SK-N-SH treated with all-trans-retinoic acid at 6 μM for 48 hours (cell line): ENCODE measurements around the gene ANO10.
"Not testable (repeated sequence)": the region's sequence is repeated elsewhere in the genome, so short reads cannot be mapped to it uniquely, and the experiment has no call there.

ENCODE experiments used
- ATAC-seq: fragments of 200-7000 bp; cut with Tn5 transposase; 3 replicates; pipeline ENCODE4 v1.9.1; 2020; ENCODE audit warnings: mild to moderate bottlenecking, moderate library complexity
- ARNTL ChIP-seq: fragments of 450-650 bp; formaldehyde crosslinking; IDR thresholded peaks from 2 replicates; pipeline ENCODE4 v1.5.0; 2020; ENCODE audit warnings: low read depth, mild to moderate bottlenecking, moderate library complexity, borderline replicate concordance
- BACH2 ChIP-seq: fragments of 250-450 bp; sonication (Bioruptor Pico); IDR thresholded peaks from 2 replicates; pipeline ENCODE4 v1.9.0; 2021; ENCODE audit warnings: mild to moderate bottlenecking, borderline replicate concordance
- CSDC2 ChIP-seq: fragments of 250-450 bp; sonication (Bioruptor Pico); IDR thresholded peaks from 2 replicates; pipeline ENCODE4 v1.5.0; 2020; ENCODE audit warnings: mild to moderate bottlenecking, moderate library complexity
- ESRRG ChIP-seq: fragments of 250-450 bp; sonication (Bioruptor Pico); IDR thresholded peaks from 2 replicates; pipeline ENCODE4 v1.6.1; 2021; ENCODE audit warnings: mild to moderate bottlenecking
- ISL1 ChIP-seq: fragments of 250-450 bp; sonication (Bioruptor Pico); IDR thresholded peaks from 2 replicates; pipeline ENCODE4 v2.1.2; 2022; ENCODE audit warnings: mild to moderate bottlenecking, moderate library complexity
- PPARA ChIP-seq: fragments of 250-450 bp; sonication (Bioruptor Pico); IDR thresholded peaks from 2 replicates; pipeline ENCODE4 v1.5.0; 2020; ENCODE audit warnings: mild to moderate bottlenecking, borderline replicate concordance
- RARB ChIP-seq: fragments of 250-450 bp; sonication (Bioruptor Pico); IDR thresholded peaks from 2 replicates; pipeline ENCODE4 v1.8.0; 2021; ENCODE audit warnings: mild to moderate bottlenecking, moderate library complexity
- SNAI2 ChIP-seq: fragments of 250-450 bp; sonication (Bioruptor Pico); IDR thresholded peaks from 2 replicates; pipeline ENCODE4 v1.5.0; 2020; ENCODE audit warnings: mild to moderate bottlenecking, moderate library complexity
- TOX ChIP-seq: fragments of 250-450 bp; sonication (Bioruptor Pico); IDR thresholded peaks from 2 replicates; pipeline ENCODE4 v1.8.0; 2021; ENCODE audit warnings: mild to moderate bottlenecking, moderate library complexity, borderline replicate concordance
- ZC3H10 ChIP-seq: fragments of 250-450 bp; sonication (Bioruptor Pico); IDR thresholded peaks from 2 replicates; pipeline ENCODE4 v1.5.1; 2021; ENCODE audit warnings: mild to moderate bottlenecking, moderate library complexity
- ZFP3 ChIP-seq: fragments of 250-450 bp; sonication (Bioruptor Pico); IDR thresholded peaks from 2 replicates; pipeline ENCODE4 v1.5.0; 2020; ENCODE audit warnings: mild to moderate bottlenecking, moderate library complexity
- ZFP30 ChIP-seq: fragments of 450-650 bp; formaldehyde crosslinking; IDR thresholded peaks from 2 replicates; pipeline ENCODE4 v1.5.0; 2022; ENCODE audit warnings: mild to moderate bottlenecking, moderate library complexity
- ZNF565 ChIP-seq: fragments of 450-650 bp; formaldehyde crosslinking; conservative IDR thresholded peaks from 2 replicates; pipeline ENCODE4 v1.5.0; 2020; ENCODE audit warnings: low read depth, mild to moderate bottlenecking, moderate library complexity
- ZNF70 ChIP-seq: fragments of 450-650 bp; formaldehyde crosslinking; IDR thresholded peaks from 2 replicates; pipeline ENCODE4 v1.5.0; 2020; ENCODE audit warnings: mild to moderate bottlenecking, moderate library complexity
- ZNF8 ChIP-seq: fragments of 450-650 bp; formaldehyde crosslinking; IDR thresholded peaks from 2 replicates; pipeline ENCODE4 v1.5.0; 2020; ENCODE audit warnings: mild to moderate bottlenecking, moderate library complexity
- TF ChIP-seq, protein P1 (sequence below): fragments of 250-450 bp; sonication (Bioruptor Pico); IDR thresholded peaks from 2 replicates; pipeline ENCODE4 v1.5.0; 2020; ENCODE audit warnings: mild to moderate bottlenecking, moderate library complexity
- TF ChIP-seq, protein P2 (sequence below): fragments of 250-450 bp; sonication (Bioruptor Pico); IDR thresholded peaks from 2 replicates; pipeline ENCODE4 v1.8.0; 2020; ENCODE audit warnings: mild to moderate bottlenecking, moderate library complexity, borderline replicate concordance
- TF ChIP-seq, protein P3 (sequence below): fragments of 250-450 bp; sonication (Bioruptor Pico); IDR thresholded peaks from 2 replicates; pipeline ENCODE4 v1.5.1; 2020; ENCODE audit warnings: low read depth, mild to moderate bottlenecking, moderate library complexity
- TF ChIP-seq, protein P4 (sequence below): fragments of 250-450 bp; sonication (Bioruptor Pico); IDR thresholded peaks from 2 replicates; pipeline ENCODE4 v1.5.1; 2021; ENCODE audit warnings: mild to moderate bottlenecking, moderate library complexity

Gene ANO10

DNA sequence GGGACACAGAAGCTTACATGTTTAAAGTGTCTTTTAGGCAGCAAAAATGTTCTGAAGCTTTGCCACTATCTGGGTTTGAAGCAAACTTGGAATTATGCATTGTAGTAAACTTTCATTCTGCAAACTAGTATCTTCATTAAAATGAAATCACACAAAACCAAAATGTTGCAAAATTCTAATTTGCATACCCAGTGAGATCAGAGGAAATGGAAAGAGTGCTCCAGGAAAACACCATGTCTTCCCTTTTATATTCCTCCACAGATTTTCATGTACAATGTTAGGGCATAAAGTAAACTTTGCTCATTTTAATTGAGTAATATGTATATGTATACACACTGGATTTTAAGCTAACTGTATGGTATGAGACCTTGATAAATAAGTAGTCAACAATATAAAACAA, 23.9 kb downstream of the ANO10 start:
- TF ChIP-seq, protein P1, sequence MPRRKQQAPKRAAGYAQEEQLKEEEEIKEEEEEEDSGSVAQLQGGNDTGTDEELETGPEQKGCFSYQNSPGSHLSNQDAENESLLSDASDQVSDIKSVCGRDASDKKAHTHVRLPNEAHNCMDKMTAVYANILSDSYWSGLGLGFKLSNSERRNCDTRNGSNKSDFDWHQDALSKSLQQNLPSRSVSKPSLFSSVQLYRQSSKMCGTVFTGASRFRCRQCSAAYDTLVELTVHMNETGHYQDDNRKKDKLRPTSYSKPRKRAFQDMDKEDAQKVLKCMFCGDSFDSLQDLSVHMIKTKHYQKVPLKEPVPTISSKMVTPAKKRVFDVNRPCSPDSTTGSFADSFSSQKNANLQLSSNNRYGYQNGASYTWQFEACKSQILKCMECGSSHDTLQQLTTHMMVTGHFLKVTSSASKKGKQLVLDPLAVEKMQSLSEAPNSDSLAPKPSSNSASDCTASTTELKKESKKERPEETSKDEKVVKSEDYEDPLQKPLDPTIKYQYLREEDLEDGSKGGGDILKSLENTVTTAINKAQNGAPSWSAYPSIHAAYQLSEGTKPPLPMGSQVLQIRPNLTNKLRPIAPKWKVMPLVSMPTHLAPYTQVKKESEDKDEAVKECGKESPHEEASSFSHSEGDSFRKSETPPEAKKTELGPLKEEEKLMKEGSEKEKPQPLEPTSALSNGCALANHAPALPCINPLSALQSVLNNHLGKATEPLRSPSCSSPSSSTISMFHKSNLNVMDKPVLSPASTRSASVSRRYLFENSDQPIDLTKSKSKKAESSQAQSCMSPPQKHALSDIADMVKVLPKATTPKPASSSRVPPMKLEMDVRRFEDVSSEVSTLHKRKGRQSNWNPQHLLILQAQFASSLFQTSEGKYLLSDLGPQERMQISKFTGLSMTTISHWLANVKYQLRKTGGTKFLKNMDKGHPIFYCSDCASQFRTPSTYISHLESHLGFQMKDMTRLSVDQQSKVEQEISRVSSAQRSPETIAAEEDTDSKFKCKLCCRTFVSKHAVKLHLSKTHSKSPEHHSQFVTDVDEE (CRISPR knock-in tag), result no peak
- no peak for TF ChIP-seq BACH2
- no peak for TF ChIP-seq PPARA (CRISPR knock-in tag)
- no peak for TF ChIP-seq ARNTL (CRISPR knock-in tag)
- no peak for TF ChIP-seq ZNF565
- TF ChIP-seq ZC3H10 (CRISPR knock-in tag), result no peak
- TF ChIP-seq CSDC2 (CRISPR knock-in tag), result no peak
- no peak for TF ChIP-seq ESRRG
- TF ChIP-seq TOX (CRISPR knock-in tag), result no peak
- TF ChIP-seq ZFP30, result no peak
- TF ChIP-seq, protein P2, sequence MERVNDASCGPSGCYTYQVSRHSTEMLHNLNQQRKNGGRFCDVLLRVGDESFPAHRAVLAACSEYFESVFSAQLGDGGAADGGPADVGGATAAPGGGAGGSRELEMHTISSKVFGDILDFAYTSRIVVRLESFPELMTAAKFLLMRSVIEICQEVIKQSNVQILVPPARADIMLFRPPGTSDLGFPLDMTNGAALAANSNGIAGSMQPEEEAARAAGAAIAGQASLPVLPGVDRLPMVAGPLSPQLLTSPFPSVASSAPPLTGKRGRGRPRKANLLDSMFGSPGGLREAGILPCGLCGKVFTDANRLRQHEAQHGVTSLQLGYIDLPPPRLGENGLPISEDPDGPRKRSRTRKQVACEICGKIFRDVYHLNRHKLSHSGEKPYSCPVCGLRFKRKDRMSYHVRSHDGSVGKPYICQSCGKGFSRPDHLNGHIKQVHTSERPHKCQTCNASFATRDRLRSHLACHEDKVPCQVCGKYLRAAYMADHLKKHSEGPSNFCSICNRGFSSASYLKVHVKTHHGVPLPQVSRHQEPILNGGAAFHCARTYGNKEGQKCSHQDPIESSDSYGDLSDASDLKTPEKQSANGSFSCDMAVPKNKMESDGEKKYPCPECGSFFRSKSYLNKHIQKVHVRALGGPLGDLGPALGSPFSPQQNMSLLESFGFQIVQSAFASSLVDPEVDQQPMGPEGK (CRISPR knock-in tag), result no peak
- TF ChIP-seq, protein P3, sequence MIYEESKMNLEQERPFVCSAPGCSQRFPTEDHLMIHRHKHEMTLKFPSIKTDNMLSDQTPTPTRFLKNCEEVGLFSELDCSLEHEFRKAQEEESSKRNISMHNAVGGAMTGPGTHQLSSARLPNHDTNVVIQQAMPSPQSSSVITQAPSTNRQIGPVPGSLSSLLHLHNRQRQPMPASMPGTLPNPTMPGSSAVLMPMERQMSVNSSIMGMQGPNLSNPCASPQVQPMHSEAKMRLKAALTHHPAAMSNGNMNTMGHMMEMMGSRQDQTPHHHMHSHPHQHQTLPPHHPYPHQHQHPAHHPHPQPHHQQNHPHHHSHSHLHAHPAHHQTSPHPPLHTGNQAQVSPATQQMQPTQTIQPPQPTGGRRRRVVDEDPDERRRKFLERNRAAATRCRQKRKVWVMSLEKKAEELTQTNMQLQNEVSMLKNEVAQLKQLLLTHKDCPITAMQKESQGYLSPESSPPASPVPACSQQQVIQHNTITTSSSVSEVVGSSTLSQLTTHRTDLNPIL (CRISPR knock-in tag), result no peak
- no peak for TF ChIP-seq ZNF8 (CRISPR knock-in tag)
- no peak for TF ChIP-seq RARB (CRISPR knock-in tag)
- TF ChIP-seq ZFP3 (CRISPR knock-in tag), result no peak
- no peak for ATAC-seq

DNA sequence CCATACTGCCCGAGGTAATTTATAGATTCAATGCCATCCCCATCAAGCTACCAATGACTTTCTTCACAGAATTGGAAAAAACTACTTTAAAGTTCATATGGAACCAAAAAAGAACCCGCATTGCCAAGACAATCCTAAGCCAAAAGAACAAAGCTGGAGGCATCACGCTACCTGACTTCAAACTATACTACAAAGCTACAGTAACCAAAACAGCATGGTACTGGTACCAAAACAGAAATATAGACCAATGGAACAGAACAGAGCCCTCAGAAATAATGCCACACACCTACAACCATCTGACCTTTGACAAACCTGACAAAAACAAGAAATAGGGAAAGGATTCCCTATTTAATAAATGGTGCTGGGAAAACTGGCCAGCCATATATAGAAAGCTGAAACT, 25.6 kb downstream of the ANO10 start:
- not testable (repeated sequence) for ATAC-seq

DNA sequence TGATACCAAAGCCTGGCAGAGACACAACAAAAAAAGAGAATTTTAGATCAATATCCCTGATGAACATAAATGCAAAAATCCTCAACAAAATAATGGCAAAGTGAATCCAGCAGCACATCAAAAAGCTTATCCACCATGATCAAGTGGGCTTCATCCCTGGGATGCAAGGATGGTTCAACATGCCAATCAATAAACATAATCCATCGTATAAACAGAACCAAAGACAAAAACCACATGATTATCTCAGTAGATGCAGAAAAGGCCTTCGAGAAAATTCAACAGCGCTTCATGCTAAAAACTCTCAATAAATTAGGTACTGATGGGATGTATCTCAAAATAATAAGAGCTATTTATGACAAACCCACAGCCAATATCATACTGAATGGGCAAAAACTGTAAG, 26.5 kb downstream of the ANO10 start:
- ATAC-seq, result not testable (repeated sequence)

DNA sequence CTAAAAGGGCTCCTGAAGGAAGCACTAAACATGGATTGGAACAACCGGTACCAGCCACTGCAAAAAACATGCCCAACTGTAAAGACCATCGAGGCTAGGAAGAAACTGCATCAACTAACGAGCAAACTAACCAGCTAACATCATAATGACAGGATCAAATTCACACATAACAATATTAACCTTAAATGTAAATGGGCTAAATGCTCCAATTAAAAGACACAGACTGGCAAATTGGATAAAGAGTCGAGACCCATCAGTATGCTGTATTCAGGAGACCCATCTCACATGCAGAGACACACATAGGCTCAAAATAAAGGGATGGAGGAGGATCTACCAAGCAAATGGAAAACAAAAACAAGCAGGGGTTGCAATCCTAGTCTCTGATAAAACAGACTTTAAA, 28.2 kb downstream of the ANO10 start:
- ATAC-seq, result not testable (repeated sequence)

DNA sequence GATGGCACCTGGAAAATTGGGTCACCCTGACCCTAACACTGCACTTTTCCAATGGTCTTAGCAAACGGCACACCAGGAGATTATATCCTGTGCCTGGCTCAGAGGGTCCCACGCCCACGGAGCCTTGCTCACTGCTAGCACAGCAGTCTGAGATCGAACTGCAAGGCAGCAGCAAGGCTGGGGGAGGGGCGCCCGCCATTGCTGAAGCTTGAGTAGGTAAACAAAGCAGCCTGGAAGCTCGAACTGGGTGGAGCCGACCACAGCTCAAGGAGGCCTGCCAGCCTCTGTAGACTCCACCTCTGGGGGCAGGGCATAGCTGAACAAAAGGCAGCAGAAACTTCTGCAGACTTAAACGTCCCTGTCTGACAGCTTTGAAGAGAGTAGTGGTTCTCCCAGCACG, 29.9 kb downstream of the ANO10 start:
- ATAC-seq, result not testable (repeated sequence)

DNA sequence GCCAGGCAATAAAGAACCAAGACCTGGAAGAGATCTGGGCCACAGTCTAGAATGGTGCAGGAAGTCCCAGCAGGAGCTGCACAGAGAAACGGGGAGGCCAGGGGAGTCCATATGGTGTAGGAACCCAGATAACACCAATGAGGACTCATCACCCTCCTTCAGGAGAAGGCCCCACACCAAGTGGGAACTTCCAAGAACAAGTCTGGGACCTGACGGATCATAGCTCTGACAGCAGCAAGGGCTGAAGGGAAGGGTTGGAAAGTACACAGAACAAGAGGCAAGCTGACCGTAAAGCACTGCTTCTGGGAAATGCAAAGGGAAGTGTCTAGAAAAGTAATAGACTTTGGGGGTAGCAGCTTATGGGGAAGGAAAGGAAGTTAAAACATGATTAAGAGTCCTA, 34.5 kb downstream of the ANO10 start:
- ATAC-seq, result no peak
- TF ChIP-seq TOX (CRISPR knock-in tag) (no peak), ZNF565 (no peak), SNAI2 (no peak), ZNF8 (CRISPR knock-in tag) (no peak), ISL1 (CRISPR knock-in tag) (no peak), ZNF70 (CRISPR knock-in tag) (no peak), CSDC2 (CRISPR knock-in tag) (no peak), ZFP3 (CRISPR knock-in tag) (no peak), BACH2 (no peak)
- TF ChIP-seq, protein P3 (CRISPR knock-in tag), result no peak
- TF ChIP-seq, protein P4, sequence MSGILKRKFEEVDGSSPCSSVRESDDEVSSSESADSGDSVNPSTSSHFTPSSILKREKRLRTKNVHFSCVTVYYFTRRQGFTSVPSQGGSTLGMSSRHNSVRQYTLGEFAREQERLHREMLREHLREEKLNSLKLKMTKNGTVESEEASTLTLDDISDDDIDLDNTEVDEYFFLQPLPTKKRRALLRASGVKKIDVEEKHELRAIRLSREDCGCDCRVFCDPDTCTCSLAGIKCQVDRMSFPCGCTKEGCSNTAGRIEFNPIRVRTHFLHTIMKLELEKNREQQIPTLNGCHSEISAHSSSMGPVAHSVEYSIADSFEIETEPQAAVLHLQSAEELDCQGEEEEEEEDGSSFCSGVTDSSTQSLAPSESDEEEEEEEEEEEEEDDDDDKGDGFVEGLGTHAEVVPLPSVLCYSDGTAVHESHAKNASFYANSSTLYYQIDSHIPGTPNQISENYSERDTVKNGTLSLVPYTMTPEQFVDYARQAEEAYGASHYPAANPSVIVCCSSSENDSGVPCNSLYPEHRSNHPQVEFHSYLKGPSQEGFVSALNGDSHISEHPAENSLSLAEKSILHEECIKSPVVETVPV (CRISPR knock-in tag), result no peak
- TF ChIP-seq, all 23 proteins: peak for 0
